ENCODE results near the gene DGCR2.

The DGCR2 gene

DNA sequence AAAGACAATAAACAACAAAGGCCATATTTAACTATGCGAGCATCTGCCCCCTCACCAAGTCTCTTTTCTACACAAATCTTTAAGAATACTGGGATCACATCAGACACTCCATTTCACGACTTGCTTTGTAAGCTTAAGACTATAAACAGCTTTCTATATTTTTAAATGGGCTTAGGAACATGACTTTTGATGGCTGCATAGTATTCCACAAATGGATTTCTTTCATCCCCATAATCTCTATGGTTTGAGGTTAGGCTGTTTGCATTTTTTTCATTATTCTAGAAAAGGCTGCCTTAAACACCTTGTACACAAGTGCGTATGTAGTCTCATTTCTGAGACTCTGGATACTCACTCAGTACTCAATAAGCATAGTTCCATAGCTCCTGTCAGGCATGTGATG, 52.8 kb downstream of the DGCR2 start:
- H3K9ac ChIP-seq (ENCODE audit: low read depth in 1 of 2, low read length in 2 of 2) = no peak overlapping the region
- H3K36me3 ChIP-seq (ENCODE audit: control insufficient read depth in 1 of 2, insufficient read depth in 2 of 2, low read length in 2 of 2) = peaks cover 37 to 61% of the 10 kb centered on the region in 2 donors
- no peak overlapping the region for H3K27ac ChIP-seq (ENCODE audit: low read depth, low read length)
- H3K27me3 ChIP-seq (ENCODE audit: control insufficient read depth in 1 of 2, insufficient read depth in 2 of 2, low read length in 2 of 2) = no peaks in the 10 kb centered on the region
- H3K4me3 ChIP-seq (ENCODE audit: low read depth in 1 of 2, low read length in 2 of 2) = no peak overlapping the region
- H3K9me3 ChIP-seq (ENCODE audit: control insufficient read depth in 1 of 2, low read length in 2 of 2) = no peaks in the 10 kb centered on the region
- peaks cover 8 to 13% of the 10 kb centered on the region in 2 donors for H3K4me1 ChIP-seq (ENCODE audit: control insufficient read depth in 1 of 2, insufficient read depth in 2 of 2, low read length in 2 of 2)

DNA sequence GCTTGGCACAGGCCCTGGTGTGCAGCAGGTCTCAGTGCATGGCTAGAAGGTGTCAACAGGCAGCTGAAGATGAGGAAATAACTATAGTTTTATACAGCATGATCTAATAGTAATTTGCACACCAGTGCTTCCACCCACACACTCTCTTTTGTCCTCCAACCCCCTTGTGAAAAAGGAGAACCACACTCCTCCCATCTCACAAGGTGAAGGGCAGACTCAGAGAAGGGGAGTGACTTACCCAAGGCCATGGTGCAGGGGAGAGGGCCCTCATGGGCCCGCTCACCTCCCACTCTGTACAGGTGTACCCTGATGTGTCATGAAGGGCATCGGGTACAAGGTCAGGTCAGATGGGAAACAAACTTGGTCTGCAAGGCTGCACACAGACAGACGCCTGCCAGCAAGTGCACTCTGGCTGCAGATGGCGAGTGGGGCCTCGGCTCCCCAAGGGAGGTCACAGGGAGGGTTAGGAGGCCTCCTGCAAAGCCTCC, 53.4 kb downstream of the DGCR2 start:
- no peak overlapping the region for H3K4me3 ChIP-seq (ENCODE audit: low read depth in 1 of 2, low read length in 2 of 2)
- no peaks in the 10 kb centered on the region for H3K27me3 ChIP-seq (ENCODE audit: control insufficient read depth in 1 of 2, insufficient read depth in 2 of 2, low read length in 2 of 2)
- peaks cover 37 to 67% of the 10 kb centered on the region in 2 donors for H3K36me3 ChIP-seq (ENCODE audit: control insufficient read depth in 1 of 2, insufficient read depth in 2 of 2, low read length in 2 of 2)
- no peaks in the 10 kb centered on the region for H3K9me3 ChIP-seq (ENCODE audit: control insufficient read depth in 1 of 2, low read length in 2 of 2)
- no peak overlapping the region for H3K27ac ChIP-seq (ENCODE audit: low read depth, low read length)
- peaks cover 8 to 13% of the 10 kb centered on the region in 2 donors for H3K4me1 ChIP-seq (ENCODE audit: control insufficient read depth in 1 of 2, insufficient read depth in 2 of 2, low read length in 2 of 2)
- no peak overlapping the region for H3K9ac ChIP-seq (ENCODE audit: low read depth in 1 of 2, low read length in 2 of 2)

GRCh38 chr22:19067696-19068348, 54.4 kb downstream of the DGCR2 start:
- Histone ChIP-seq H3K4me3 (ENCODE audit: low read depth in 1 of 2, low read length in 2 of 2) (no peak overlapping the region), H3K36me3 (ENCODE audit: control insufficient read depth in 1 of 2, insufficient read depth in 2 of 2, low read length in 2 of 2) (peaks cover 37 to 74% of the 10 kb centered on the region in 2 donors), H3K27me3 (ENCODE audit: control insufficient read depth in 1 of 2, insufficient read depth in 2 of 2, low read length in 2 of 2) (no peaks in the 10 kb centered on the region), H3K9me3 (ENCODE audit: control insufficient read depth in 1 of 2, low read length in 2 of 2) (no peaks in the 10 kb centered on the region), H3K9ac (ENCODE audit: low read depth in 1 of 2, low read length in 2 of 2) (no peak overlapping the region), H3K4me1 (ENCODE audit: control insufficient read depth in 1 of 2, insufficient read depth in 2 of 2, low read length in 2 of 2) (peaks cover 12 to 18% of the 10 kb centered on the region in 2 donors), H3K27ac (ENCODE audit: low read depth, low read length) (no peak overlapping the region)

- peaks cover 15 to 20% of the 10 kb centered on the region in 2 donors for H3K4me1 ChIP-seq (ENCODE audit: control insufficient read depth in 1 of 2, insufficient read depth in 2 of 2, low read length in 2 of 2)
- H3K27me3 ChIP-seq (ENCODE audit: control insufficient read depth in 1 of 2, insufficient read depth in 2 of 2, low read length in 2 of 2) = no peaks in the 10 kb centered on the region
- H3K9ac ChIP-seq (ENCODE audit: low read depth in 1 of 2, low read length in 2 of 2) = no peak overlapping the region
- H3K9me3 ChIP-seq (ENCODE audit: control insufficient read depth in 1 of 2, low read length in 2 of 2) = no peaks in the 10 kb centered on the region
- H3K27ac ChIP-seq (ENCODE audit: low read depth, low read length) = no peak overlapping the region
- H3K36me3 ChIP-seq (ENCODE audit: control insufficient read depth in 1 of 2, insufficient read depth in 2 of 2, low read length in 2 of 2) = peaks cover 44 to 85% of the 10 kb centered on the region in 2 donors
- no peak overlapping the region for H3K4me3 ChIP-seq (ENCODE audit: low read depth in 1 of 2, low read length in 2 of 2)
These were observed 55.5 kb downstream of the DGCR2 start for GRCh38 chr22:19066531-19067271.

DNA sequence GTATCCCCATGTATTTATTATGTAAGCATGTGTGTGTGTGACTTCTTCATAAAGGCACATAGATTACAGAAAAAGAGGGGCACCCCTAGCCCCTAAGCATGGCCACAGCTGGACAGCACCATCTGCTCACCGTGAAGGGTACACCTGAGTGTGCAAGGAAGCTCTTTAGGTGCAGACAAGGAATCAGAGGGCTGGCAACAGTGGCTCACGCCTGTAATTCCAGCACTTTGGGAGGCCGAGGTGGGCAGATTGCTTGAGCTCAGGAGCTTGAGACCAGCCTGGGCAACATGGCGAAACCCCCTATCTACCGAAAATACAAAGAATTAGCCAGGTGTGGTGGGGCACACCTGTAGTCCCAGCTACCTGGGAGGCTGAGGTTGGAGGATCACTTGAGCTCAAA, 56.3 kb downstream of the DGCR2 start:
- Histone ChIP-seq H3K9ac (ENCODE audit: low read depth in 1 of 2, low read length in 2 of 2) (no peak overlapping the region), H3K27me3 (ENCODE audit: control insufficient read depth in 1 of 2, insufficient read depth in 2 of 2, low read length in 2 of 2) (no peaks in the 10 kb centered on the region), H3K4me1 (ENCODE audit: control insufficient read depth in 1 of 2, insufficient read depth in 2 of 2, low read length in 2 of 2) (peaks cover 12 to 14% of the 10 kb centered on the region in 2 donors), H3K4me3 (ENCODE audit: low read depth in 1 of 2, low read length in 2 of 2) (no peak overlapping the region), H3K27ac (ENCODE audit: low read depth, low read length) (no peak overlapping the region), H3K9me3 (ENCODE audit: control insufficient read depth in 1 of 2, low read length in 2 of 2) (no peaks in the 10 kb centered on the region), H3K36me3 (ENCODE audit: control insufficient read depth in 1 of 2, insufficient read depth in 2 of 2, low read length in 2 of 2) (peaks cover 46 to 89% of the 10 kb centered on the region in 2 donors)

- Histone ChIP-seq H3K36me3 (ENCODE audit: control insufficient read depth in 1 of 2, insufficient read depth in 2 of 2, low read length in 2 of 2) (peaks cover 48 to 89% of the 10 kb centered on the region in 2 donors), H3K27ac (ENCODE audit: low read depth, low read length) (no peak overlapping the region), H3K27me3 (ENCODE audit: control insufficient read depth in 1 of 2, insufficient read depth in 2 of 2, low read length in 2 of 2) (no peaks in the 10 kb centered on the region), H3K4me1 (ENCODE audit: control insufficient read depth in 1 of 2, insufficient read depth in 2 of 2, low read length in 2 of 2) (peaks cover 12 to 13% of the 10 kb centered on the region in 2 donors), H3K9me3 (ENCODE audit: control insufficient read depth in 1 of 2, low read length in 2 of 2) (no peaks in the 10 kb centered on the region), H3K9ac (ENCODE audit: low read depth in 1 of 2, low read length in 2 of 2) (no peak overlapping the region), H3K4me3 (ENCODE audit: low read depth in 1 of 2, low read length in 2 of 2) (no peak overlapping the region)
These were observed 56.8 kb downstream of the DGCR2 start for GRCh38 chr22:19065298-19065859.

GRCh38 chr22:19064354-19065054, 57.7 kb downstream of the DGCR2 start:
- H3K4me3 ChIP-seq (ENCODE audit: low read depth in 1 of 2, low read length in 2 of 2) = no peak overlapping the region
- no peaks in the 10 kb centered on the region for H3K27me3 ChIP-seq (ENCODE audit: control insufficient read depth in 1 of 2, insufficient read depth in 2 of 2, low read length in 2 of 2)
- no peaks in the 10 kb centered on the region for H3K9me3 ChIP-seq (ENCODE audit: control insufficient read depth in 1 of 2, low read length in 2 of 2)
- H3K9ac ChIP-seq (ENCODE audit: low read depth in 1 of 2, low read length in 2 of 2) = no peak overlapping the region
- no peak overlapping the region for H3K27ac ChIP-seq (ENCODE audit: low read depth, low read length)
- H3K4me1 ChIP-seq (ENCODE audit: control insufficient read depth in 1 of 2, insufficient read depth in 2 of 2, low read length in 2 of 2) = peaks cover 12% of the 10 kb centered on the region in 2 donors
- H3K36me3 ChIP-seq (ENCODE audit: control insufficient read depth in 1 of 2, insufficient read depth in 2 of 2, low read length in 2 of 2) = peaks cover 43 to 89% of the 10 kb centered on the region in 2 donors

GRCh38 chr22:19063581-19064353, 58.4 kb downstream of the DGCR2 start:
- H3K4me3 ChIP-seq (ENCODE audit: low read depth in 1 of 2, low read length in 2 of 2) = no peak overlapping the region
- peaks cover 12% of the 10 kb centered on the region in 2 donors for H3K4me1 ChIP-seq (ENCODE audit: control insufficient read depth in 1 of 2, insufficient read depth in 2 of 2, low read length in 2 of 2)
- H3K36me3 ChIP-seq (ENCODE audit: control insufficient read depth in 1 of 2, insufficient read depth in 2 of 2, low read length in 2 of 2) = peaks cover 50 to 89% of the 10 kb centered on the region in 2 donors
- no peak overlapping the region for H3K9ac ChIP-seq (ENCODE audit: low read depth in 1 of 2, low read length in 2 of 2)
- no peaks in the 10 kb centered on the region for H3K27me3 ChIP-seq (ENCODE audit: control insufficient read depth in 1 of 2, insufficient read depth in 2 of 2, low read length in 2 of 2)
- H3K9me3 ChIP-seq (ENCODE audit: control insufficient read depth in 1 of 2, low read length in 2 of 2) = no peaks in the 10 kb centered on the region
- H3K27ac ChIP-seq (ENCODE audit: low read depth, low read length) = no peak overlapping the region

DNA sequence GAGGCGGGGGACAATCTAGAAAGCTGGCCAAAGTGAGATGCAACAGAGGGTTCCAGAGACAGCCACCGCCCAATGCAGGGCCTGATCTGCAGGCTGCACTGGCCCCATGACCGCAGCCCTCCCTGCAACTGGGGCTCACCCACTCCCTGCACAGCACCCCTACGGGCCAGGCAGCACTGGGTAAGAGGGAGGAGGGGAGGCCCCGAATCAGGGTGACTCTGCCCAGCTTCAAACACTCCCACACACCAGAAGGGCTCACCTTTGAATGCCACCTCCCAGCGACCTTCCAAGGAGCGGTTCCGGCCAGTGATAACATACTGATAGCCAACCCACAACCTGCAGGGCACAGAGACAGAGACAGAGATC, 59.3 kb downstream of the DGCR2 start:
- Histone ChIP-seq H3K27me3 (ENCODE audit: control insufficient read depth in 1 of 2, insufficient read depth in 2 of 2, low read length in 2 of 2) (no peaks in the 10 kb centered on the region), H3K4me3 (ENCODE audit: low read depth in 1 of 2, low read length in 2 of 2) (no peak overlapping the region), H3K9me3 (ENCODE audit: control insufficient read depth in 1 of 2, low read length in 2 of 2) (no peaks in the 10 kb centered on the region), H3K9ac (ENCODE audit: low read depth in 1 of 2, low read length in 2 of 2) (no peak overlapping the region), H3K36me3 (ENCODE audit: control insufficient read depth in 1 of 2, insufficient read depth in 2 of 2, low read length in 2 of 2) (peaks cover 49 to 89% of the 10 kb centered on the region in 2 donors), H3K4me1 (ENCODE audit: control insufficient read depth in 1 of 2, insufficient read depth in 2 of 2, low read length in 2 of 2) (peaks cover 12% of the 10 kb centered on the region in 2 donors), H3K27ac (ENCODE audit: low read depth, low read length) (no peak overlapping the region)

All from duodenal mucosa (tissue), 2 donors.